Measurements from ENCODE around the gene MEX3B.

DNA sequence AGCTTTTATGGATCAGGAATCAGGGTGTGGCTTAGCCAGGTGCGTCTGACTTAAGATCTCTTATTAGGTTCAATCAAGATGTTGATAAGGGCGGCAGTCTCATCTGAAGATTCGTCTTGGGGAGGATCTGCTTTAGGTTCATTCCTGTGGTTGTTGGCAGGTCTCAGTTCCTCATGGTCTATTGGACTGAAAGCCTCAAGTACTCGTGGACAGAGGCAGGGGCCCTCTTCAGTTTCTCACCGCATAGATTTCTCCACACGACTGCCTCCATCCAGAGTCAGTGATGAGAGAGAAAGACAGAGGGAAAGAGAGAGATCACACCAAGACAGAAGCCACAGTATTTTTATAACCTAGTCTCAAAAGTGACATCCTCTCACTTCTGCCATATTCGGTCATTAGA lies 9.4 kb downstream of the MEX3B start:
- TF ChIP-seq, protein P1, sequence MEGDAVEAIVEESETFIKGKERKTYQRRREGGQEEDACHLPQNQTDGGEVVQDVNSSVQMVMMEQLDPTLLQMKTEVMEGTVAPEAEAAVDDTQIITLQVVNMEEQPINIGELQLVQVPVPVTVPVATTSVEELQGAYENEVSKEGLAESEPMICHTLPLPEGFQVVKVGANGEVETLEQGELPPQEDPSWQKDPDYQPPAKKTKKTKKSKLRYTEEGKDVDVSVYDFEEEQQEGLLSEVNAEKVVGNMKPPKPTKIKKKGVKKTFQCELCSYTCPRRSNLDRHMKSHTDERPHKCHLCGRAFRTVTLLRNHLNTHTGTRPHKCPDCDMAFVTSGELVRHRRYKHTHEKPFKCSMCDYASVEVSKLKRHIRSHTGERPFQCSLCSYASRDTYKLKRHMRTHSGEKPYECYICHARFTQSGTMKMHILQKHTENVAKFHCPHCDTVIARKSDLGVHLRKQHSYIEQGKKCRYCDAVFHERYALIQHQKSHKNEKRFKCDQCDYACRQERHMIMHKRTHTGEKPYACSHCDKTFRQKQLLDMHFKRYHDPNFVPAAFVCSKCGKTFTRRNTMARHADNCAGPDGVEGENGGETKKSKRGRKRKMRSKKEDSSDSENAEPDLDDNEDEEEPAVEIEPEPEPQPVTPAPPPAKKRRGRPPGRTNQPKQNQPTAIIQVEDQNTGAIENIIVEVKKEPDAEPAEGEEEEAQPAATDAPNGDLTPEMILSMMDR (IDR thresholded peaks at IDR 0.05; ENCODE audit: low read depth, low read length, poor library complexity, severe bottlenecking): no peak
- no peak for TF ChIP-seq EZH2phosphoT487 (IDR thresholded peaks at IDR 0.05; ENCODE audit: borderline replicate concordance, low read length)

All from DOHH2 (cell line).